H7 (cell line): Measurements from ENCODE around the gene ZNF799. TPM values are rescaled to one million over a fixed set of nuclear protein-coding genes. Genes with fewer than 3 reads are reported as not detected.

Experiments
- total RNA-seq: library from RNA; depleted of rRNA; stranded (reverse); fragments of >200 nt; shearing (Covaris generic); gene quantifications from 2 replicates; pipeline ENCODE4 v1.2.3, GENCODE V29; 2014; rRNA removed

ZNF799 gene
- total RNA-seq, 1 experiment from 2014 or later, result not detected

Other genes starting within 250 kb of the ZNF799 start
- gene ZNF625, start 244.5 kb downstream of the ZNF799 start, total RNA-seq, result 7.7 and 12.9 TPM in 2 replicates
- gene ZNF136, start 238.2 kb downstream of the ZNF799 start, total RNA-seq, result 1.5 and 3.8 TPM in 2 replicates
- 0.07 and 0.30 TPM in 2 replicates for gene ZNF44, start 106.4 kb downstream of the ZNF799 start, total RNA-seq
- gene ZNF563, start 67.6 kb downstream of the ZNF799 start, total RNA-seq, result not detected in 2 replicates
- not detected in 2 replicates for gene ZNF442, start 35.6 kb downstream of the ZNF799 start, total RNA-seq
- 0.24 and 0.41 TPM in 2 replicates for gene ZNF443, start 39.8 kb upstream of the ZNF799 start, total RNA-seq
- 0.30 and 0.42 TPM in 2 replicates for gene ZNF709, start 83.5 kb upstream of the ZNF799 start, total RNA-seq
- gene ZNF564, start 150.2 kb upstream of the ZNF799 start, total RNA-seq, result 2.7 and 3.5 TPM in 2 replicates
- gene ZNF490, start 209.5 kb upstream of the ZNF799 start, total RNA-seq, result 3.1 and 5.2 TPM in 2 replicates
- 7.4 and 10.2 TPM in 2 replicates for gene ZNF791, start 209.6 kb upstream of the ZNF799 start, total RNA-seq